SU-DHL-6 (cell line): Measurements from ENCODE around the gene PML.
A peak's percentile ranks its signal among the peaks of the same experiment; 100 is the strongest.
"Not testable (repeated sequence)": the region's sequence is repeated elsewhere in the genome, so short reads cannot be mapped to it uniquely, and the experiment has no call there.

Source experiments
- H2AFZ ChIP-seq: fragments of 200-600 bp; sonication (generic); 2 replicates; pipeline ENCODE4 v1.6.1; 2014; ENCODE audit warnings: low read depth, mild to moderate bottlenecking, moderate library complexity, mixed read lengths, antibody characterized with exemption, low read length; ENCODE audit not compliant: severe bottlenecking
- H3F3A ChIP-seq: fragments of 200-600 bp; shearing (Covaris generic); 2 replicates; pipeline ENCODE4 v1.6.0; 2016; ENCODE audit warnings: antibody characterized with exemption, mild to moderate bottlenecking; ENCODE audit not compliant: insufficient read depth
- H3K27ac ChIP-seq: fragments of 200-600 bp; sonication (generic); 2 replicates; pipeline ENCODE4 v1.5.1; 2016; ENCODE audit warnings: low read depth, mild to moderate bottlenecking, low read length, moderate library complexity, mixed read lengths
- H3K27me3 ChIP-seq: fragments of 200-600 bp; sonication (generic), shearing (Covaris generic); 2 replicates; pipeline ENCODE4 v1.6.0; 2014; ENCODE audit warnings: mild to moderate bottlenecking, low read length
- H3K36me3 ChIP-seq: fragments of 200-600 bp; sonication (generic); 2 replicates; pipeline ENCODE4 v1.6.1; 2014; ENCODE audit warnings: mild to moderate bottlenecking, low read length, mixed read lengths
- H3K4me2 ChIP-seq: fragments of 300-600, 200-600 bp; shearing (Covaris generic), sonication (generic); 2 replicates; pipeline ENCODE4 v1.6.0; 2014; ENCODE audit warnings: low read length, low read depth, mild to moderate bottlenecking; ENCODE audit not compliant: poor library complexity, severe bottlenecking
- H3K4me3 ChIP-seq: fragments of 200-600 bp; sonication (generic); 2 replicates; pipeline ENCODE4 v1.5.1; 2014; ENCODE audit warnings: antibody characterized with exemption, low read length, mild to moderate bottlenecking, mixed read lengths; ENCODE audit not compliant: insufficient read depth, poor library complexity, severe bottlenecking
- H3K79me2 ChIP-seq: fragments of 200-600 bp; sonication (generic); 2 replicates; pipeline ENCODE4 v1.6.1; 2014; ENCODE audit warnings: mild to moderate bottlenecking, low read length, moderate library complexity; ENCODE audit not compliant: insufficient read depth
- H3K9ac ChIP-seq: fragments of 200-600 bp; sonication (generic); 2 replicates; pipeline ENCODE4 v1.7.0; 2014; ENCODE audit warnings: mild to moderate bottlenecking, low read length
- H3K9me2 ChIP-seq: fragments of 200-600 bp; sonication (generic); replicated peaks from 2 replicates; pipeline ENCODE4 v1.6.1; 2014; ENCODE audit warnings: low read length; ENCODE audit not compliant: insufficient read depth
- H3K9me3 ChIP-seq: fragments of 200-600 bp; sonication (generic); 2 replicates; pipeline ENCODE4 v1.6.1; 2014; ENCODE audit warnings: low read length, mixed read lengths; ENCODE audit not compliant: insufficient read depth
- H4K20me1 ChIP-seq: fragments of 200-600 bp; sonication (generic); 2 replicates; pipeline ENCODE4 v1.6.1; 2014; ENCODE audit warnings: low read depth, mild to moderate bottlenecking, antibody characterized with exemption, low read length, moderate library complexity, mixed read lengths
- CTCF ChIP-seq: fragments of 200-600 bp; sonication (generic); IDR thresholded peaks from one replicate; pipeline ENCODE4 v1.5.1; 2017; ENCODE audit warnings: antibody characterized with exemption, mild to moderate bottlenecking, low read length, moderate library complexity; ENCODE audit not compliant: insufficient read depth, poor library complexity, severe bottlenecking
- EZH2phosphoT487 ChIP-seq: fragments of 200-600 bp; sonication (generic), shearing (Covaris generic); conservative IDR thresholded peaks from 2 replicates; pipeline ENCODE4 v1.6.1; 2018; ENCODE audit warnings: mild to moderate bottlenecking, antibody characterized with exemption, low read length, moderate library complexity, mixed read lengths

The PML gene

DNA sequence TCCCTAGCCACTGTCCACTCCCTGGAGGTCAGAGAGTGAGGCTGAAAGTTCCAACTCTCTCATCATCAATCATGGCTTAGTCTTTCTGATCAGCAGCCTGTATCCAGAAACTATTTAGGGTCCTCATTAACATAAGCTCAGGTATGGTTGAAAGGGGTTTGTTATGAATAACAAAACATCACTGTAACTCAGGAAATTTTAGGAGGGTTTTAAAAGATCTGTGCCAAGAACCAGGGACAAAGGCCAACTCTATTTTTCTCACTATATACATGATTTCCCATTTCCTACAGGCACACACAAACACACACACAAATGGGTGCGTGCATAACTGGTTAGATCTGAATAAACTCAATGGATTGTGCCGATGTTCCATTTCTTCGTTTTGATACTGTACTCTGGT is 26.1 kb upstream of the PML start:
- H3K9me3 ChIP-seq, result no peaks in the 10 kb centered on the region
- 0 out of 2 replicates have a peak, but pooled peaks cover 5% of the 10 kb centered on the region for H3F3A ChIP-seq
- no peaks in the 10 kb centered on the region for H3K79me2 ChIP-seq
- H3K27ac ChIP-seq, result no peak overlapping the region
- no peak overlapping the region for H3K9ac ChIP-seq
- no peak overlapping the region for H3K4me2 ChIP-seq
- TF ChIP-seq CTCF (no peak), EZH2phosphoT487 (no peak)
- no peaks in the 10 kb centered on the region for H3K27me3 ChIP-seq
- H3K36me3 ChIP-seq, result no peaks in the 10 kb centered on the region
- no peak overlapping the region for H3K4me3 ChIP-seq
- no peak overlapping the region for H2AFZ ChIP-seq
- no peaks in the 10 kb centered on the region for H4K20me1 ChIP-seq
- no peaks in the 10 kb centered on the region for H3K9me2 ChIP-seq

GRCh38 chr15:73969151-73969759 is 25.3 kb upstream of the PML start:
- Histone ChIP-seq H3K27me3 (no peaks in the 10 kb centered on the region), H3K36me3 (no peaks in the 10 kb centered on the region), H2AFZ (no peak overlapping the region), H3F3A (0 out of 2 replicates have a peak, but pooled peaks cover 5% of the 10 kb centered on the region), H3K9ac (no peak overlapping the region), H3K4me3 (no peak overlapping the region), H4K20me1 (no peaks in the 10 kb centered on the region), H3K27ac (no peak overlapping the region), H3K4me2 (no peak overlapping the region), H3K79me2 (no peaks in the 10 kb centered on the region), H3K9me2 (no peaks in the 10 kb centered on the region), H3K9me3 (no peaks in the 10 kb centered on the region)
- TF ChIP-seq CTCF (no peak), EZH2phosphoT487 (no peak)

DNA sequence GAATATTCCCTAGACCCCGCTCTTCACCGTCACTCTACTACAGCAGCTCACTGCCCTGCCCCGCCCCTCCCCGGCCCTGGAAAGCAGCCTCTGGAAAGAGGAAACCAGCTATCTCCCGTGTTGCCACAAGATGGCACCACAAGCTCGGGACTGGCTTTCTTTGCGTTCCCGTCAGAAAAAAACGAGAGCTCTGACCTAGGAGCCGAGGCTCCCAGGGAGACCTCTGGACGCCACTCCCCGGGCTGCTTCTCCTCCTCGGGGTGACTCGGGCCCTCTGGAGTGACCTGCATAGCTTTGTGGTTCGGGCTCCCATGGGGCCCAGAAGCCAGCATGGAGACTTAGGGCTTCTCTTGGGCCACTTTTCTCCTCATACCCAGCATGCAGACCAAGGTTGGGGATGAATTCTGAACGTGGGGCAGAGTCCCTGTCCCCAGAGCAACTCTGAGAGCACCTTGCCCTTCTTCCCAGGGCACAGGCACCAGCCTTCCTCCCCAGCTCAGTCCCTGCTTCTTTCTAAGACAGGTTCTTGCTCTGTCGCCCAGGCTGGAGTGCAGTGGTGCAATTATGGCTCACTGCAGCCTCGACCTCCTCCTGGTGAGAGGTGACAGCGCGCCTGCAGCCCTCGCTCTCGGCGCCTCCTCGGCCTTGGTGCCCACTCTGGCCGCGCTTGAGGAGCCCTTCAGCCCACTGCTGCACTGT is 21.4 kb upstream of the PML start:
- no peaks in the 10 kb centered on the region for H3K27me3 ChIP-seq
- H2AFZ ChIP-seq, result no peak overlapping the region

GRCh38 chr15:73973683-73974200 is 20.8 kb upstream of the PML start:
- H3K9me2 ChIP-seq, H3K9me3 ChIP-seq, H4K20me1 ChIP-seq, H2AFZ ChIP-seq, H3K4me2 ChIP-seq, H3K36me3 ChIP-seq, H3K4me3 ChIP-seq, H3K27me3 ChIP-seq, H3F3A ChIP-seq, H3K9ac ChIP-seq, H3K27ac ChIP-seq, H3K79me2 ChIP-seq: not testable (repeated sequence)

More for the DNA sequence above, 21.4 kb upstream of the PML start:
- no peak overlapping the region for H3K4me3 ChIP-seq
- no peaks in the 10 kb centered on the region for H4K20me1 ChIP-seq
- H3K9me2 ChIP-seq, result no peaks in the 10 kb centered on the region
- no peaks in the 10 kb centered on the region for H3K79me2 ChIP-seq
- no peak overlapping the region for H3K27ac ChIP-seq
- no peaks in the 10 kb centered on the region for H3K9me3 ChIP-seq
- H3F3A ChIP-seq, result no peaks in the 10 kb centered on the region
- no peak overlapping the region for H3K9ac ChIP-seq
- H3K36me3 ChIP-seq, result no peaks in the 10 kb centered on the region
- TF ChIP-seq CTCF, result peak; percentile 89
- TF ChIP-seq EZH2phosphoT487, result no peak
- H3K4me2 ChIP-seq, result peak overlapping the region; percentile 14

GRCh38 chr15:73975440-73976125 is 18.9 kb upstream of the PML start:
- not testable (repeated sequence) for H3K79me2 ChIP-seq, H3K36me3 ChIP-seq, H2AFZ ChIP-seq, H3F3A ChIP-seq, H3K27me3 ChIP-seq, H3K4me3 ChIP-seq, H3K4me2 ChIP-seq, H3K9me3 ChIP-seq, H3K9ac ChIP-seq, H3K9me2 ChIP-seq, H3K27ac ChIP-seq, H4K20me1 ChIP-seq
